Breast epithelium (tissue), 4 donors: ENCODE measurements around the gene SUPT20H. TPM values are rescaled to one million over a fixed set of nuclear protein-coding genes. Genes with fewer than 3 reads are reported as not detected.

Source experiments
- DNase-seq, 2 donors: peaks; one replicate each; pipeline ENCODE4 v3.0.0-alpha.2; 2019; ENCODE audit warnings: low spot score in 2 of 2
- H3K27ac ChIP-seq, 2 donors: fragments of 200-600 bp; sonication (generic) in 1 of 2; one replicate each; pipeline ENCODE4 v1.5.1; 2016 to 2019; ENCODE audit warnings: mild to moderate bottlenecking in 1 of 2
- H3K27me3 ChIP-seq, 2 donors: fragments of 200-600 bp; sonication (generic) in 1 of 2; one replicate each; pipeline versions ENCODE4 v1.5.1 to v1.6.0; 2017 to 2019; ENCODE audit warnings: control low read depth in 1 of 2, mild to moderate bottlenecking in 1 of 2
- H3K36me3 ChIP-seq: fragments of 200-600 bp; one replicate; pipeline ENCODE4 v1.5.1; 2019
- H3K4me1 ChIP-seq, 2 donors: fragments of 200-600 bp; sonication (generic); one replicate each; pipeline ENCODE4 v1.5.1; 2016 to 2019; ENCODE audit warnings: control low read depth in 1 of 2
- H3K4me3 ChIP-seq, 3 donors: fragments of 200-600 bp; sonication (generic); 1 replicate in 2 of 3; 2 replicates in 1 of 3; pipeline ENCODE4 v1.5.1; 2016 to 2019; ENCODE audit warnings: mild to moderate bottlenecking in 3 of 3, moderate library complexity in 2 of 3
- H3K9me3 ChIP-seq, 2 donors: fragments of 200-600 bp; sonication (generic) in 1 of 2; one replicate each; pipeline ENCODE4 v1.5.1; 2016 to 2019; ENCODE audit warnings: control low read depth in 1 of 2
- POLR2A ChIP-seq: fragments of 450-650 bp; IDR thresholded peaks from one replicate; pipeline ENCODE4 v1.6.1; 2016; ENCODE audit warnings: antibody characterized with exemption, mild to moderate bottlenecking, moderate library complexity
- POLR2AphosphoS5 ChIP-seq, 3 donors: sonication (generic); formaldehyde crosslinking; IDR thresholded peaks; one replicate each; pipeline ENCODE4 v1.6.1; 2017; ENCODE audit warnings: antibody characterized with exemption in 3 of 3
- intact Hi-C: fragments of 100-400 bp; cut with DNase I; formaldehyde crosslinking; loops from one replicate; pipeline ENCODE4 v1.15.1; 2023; ENCODE audit warnings: low total_unique reads
- total RNA-seq, 3 donors: library from RNA; depleted of rRNA; stranded (reverse); fragments of >200 nt; gene quantifications; one replicate each; pipeline ENCODE4 v1.1.0, GENCODE V29; 2016
- TF ChIP-seq, protein P1 (sequence below), 3 donors: fragments of 450-650 bp; IDR thresholded peaks; one replicate each; pipeline ENCODE4 v1.5.1; 2016 to 2017; ENCODE audit warnings: antibody characterized with exemption in 3 of 3, mild to moderate bottlenecking in 3 of 3, moderate library complexity in 3 of 3

SUPT20H gene
- total RNA-seq, 3 donors from 2014 or later: 33.4 to 94.8 (median 55.7) TPM

DNA sequence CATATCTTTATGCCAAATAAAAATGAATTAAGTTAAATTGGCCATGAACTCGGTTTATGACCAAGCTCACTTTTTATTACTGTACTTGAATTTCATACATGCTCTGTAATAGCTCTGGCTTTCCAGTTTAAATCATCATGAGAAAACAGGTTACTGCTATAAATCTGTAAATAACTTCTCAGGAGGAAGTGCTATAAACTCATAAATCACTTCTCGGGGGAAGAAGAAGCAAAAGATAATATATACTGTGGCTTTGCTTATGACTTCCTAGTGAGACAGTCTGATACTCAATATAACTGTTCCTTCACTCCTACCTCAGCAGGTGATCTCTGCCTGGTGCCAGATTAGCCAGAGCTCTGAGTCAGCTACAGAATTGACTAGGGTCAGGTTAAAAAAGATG, 12.5 kb downstream of the SUPT20H start:
- TF ChIP-seq, protein P1, sequence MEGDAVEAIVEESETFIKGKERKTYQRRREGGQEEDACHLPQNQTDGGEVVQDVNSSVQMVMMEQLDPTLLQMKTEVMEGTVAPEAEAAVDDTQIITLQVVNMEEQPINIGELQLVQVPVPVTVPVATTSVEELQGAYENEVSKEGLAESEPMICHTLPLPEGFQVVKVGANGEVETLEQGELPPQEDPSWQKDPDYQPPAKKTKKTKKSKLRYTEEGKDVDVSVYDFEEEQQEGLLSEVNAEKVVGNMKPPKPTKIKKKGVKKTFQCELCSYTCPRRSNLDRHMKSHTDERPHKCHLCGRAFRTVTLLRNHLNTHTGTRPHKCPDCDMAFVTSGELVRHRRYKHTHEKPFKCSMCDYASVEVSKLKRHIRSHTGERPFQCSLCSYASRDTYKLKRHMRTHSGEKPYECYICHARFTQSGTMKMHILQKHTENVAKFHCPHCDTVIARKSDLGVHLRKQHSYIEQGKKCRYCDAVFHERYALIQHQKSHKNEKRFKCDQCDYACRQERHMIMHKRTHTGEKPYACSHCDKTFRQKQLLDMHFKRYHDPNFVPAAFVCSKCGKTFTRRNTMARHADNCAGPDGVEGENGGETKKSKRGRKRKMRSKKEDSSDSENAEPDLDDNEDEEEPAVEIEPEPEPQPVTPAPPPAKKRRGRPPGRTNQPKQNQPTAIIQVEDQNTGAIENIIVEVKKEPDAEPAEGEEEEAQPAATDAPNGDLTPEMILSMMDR (IDR thresholded peaks at IDR 0.05): no peak
- TF ChIP-seq POLR2AphosphoS5 (IDR thresholded peaks at IDR 0.05) (no peak), POLR2A (no peak)

DNA sequence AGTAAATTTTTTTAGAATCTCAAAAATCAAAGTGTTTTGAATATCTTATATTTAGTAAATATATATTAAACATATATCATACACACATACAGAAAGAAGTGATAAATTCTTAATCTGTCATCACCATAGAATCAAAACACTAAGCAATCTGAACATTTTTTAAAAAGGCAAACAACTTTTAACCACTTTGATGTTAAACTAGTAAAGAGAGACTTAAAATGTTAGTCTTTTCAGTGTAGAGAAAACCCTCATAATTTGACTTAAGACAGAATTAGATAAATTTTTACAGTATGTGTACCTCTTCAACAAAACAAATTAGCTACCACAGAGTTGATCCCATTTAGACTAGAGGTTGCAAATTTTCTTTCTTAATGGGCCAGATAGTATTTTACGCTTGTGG, 13.4 kb downstream of the SUPT20H start:
- Histone ChIP-seq H3K27ac (no peak overlapping the region), H3K9me3 (no peaks in the 10 kb centered on the region), H3K27me3 (no peaks in the 10 kb centered on the region), H3K36me3 (no peaks in the 10 kb centered on the region), H3K4me3 (no peak overlapping the region), H3K4me1 (no peaks in the 10 kb centered on the region)
- TF ChIP-seq, protein P1 (IDR thresholded peaks at IDR 0.05): no peak
- intact Hi-C loops: no loop called here
- DNase-seq: no peak

More for the DNA sequence above, 12.5 kb downstream of the SUPT20H start:
- no peak overlapping the region for H3K4me3 ChIP-seq
- no peaks in the 10 kb centered on the region for H3K27me3 ChIP-seq
- no peak for DNase-seq
- intact Hi-C loops: no loop called here
- H3K27ac ChIP-seq: no peak overlapping the region
- H3K4me1 ChIP-seq: no peaks in the 10 kb centered on the region
- H3K36me3 ChIP-seq: no peaks in the 10 kb centered on the region
- no peaks in the 10 kb centered on the region for H3K9me3 ChIP-seq

DNA sequence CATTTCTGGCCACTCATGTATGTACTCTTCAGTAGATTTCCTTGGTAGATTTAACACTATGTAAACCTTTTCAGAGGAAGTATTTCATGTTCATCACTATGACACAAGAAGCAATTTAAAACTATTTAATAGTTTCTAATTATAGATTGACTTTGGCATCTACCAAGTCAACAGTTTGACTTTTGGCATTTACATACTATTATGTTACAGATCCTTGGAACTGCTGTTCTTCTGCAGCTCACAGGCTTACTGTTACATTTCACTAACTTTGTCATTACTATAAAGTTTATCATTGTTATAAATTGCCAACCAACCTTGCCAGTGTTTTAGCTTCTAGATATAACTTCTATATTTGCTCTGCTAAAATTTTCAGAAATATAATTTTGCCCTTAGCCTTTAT, 18.7 kb downstream of the SUPT20H start:
- Histone ChIP-seq H3K27ac (no peak overlapping the region), H3K4me1 (no peaks in the 10 kb centered on the region), H3K36me3 (no peaks in the 10 kb centered on the region), H3K27me3 (no peaks in the 10 kb centered on the region), H3K4me3 (no peak overlapping the region), H3K9me3 (no peaks in the 10 kb centered on the region)
- DNase-seq: no peak
- TF ChIP-seq, protein P1 (IDR thresholded peaks at IDR 0.05): no peak
- TF ChIP-seq POLR2A (no peak), POLR2AphosphoS5 (IDR thresholded peaks at IDR 0.05) (no peak)
- intact Hi-C loops: no loop called here

DNA sequence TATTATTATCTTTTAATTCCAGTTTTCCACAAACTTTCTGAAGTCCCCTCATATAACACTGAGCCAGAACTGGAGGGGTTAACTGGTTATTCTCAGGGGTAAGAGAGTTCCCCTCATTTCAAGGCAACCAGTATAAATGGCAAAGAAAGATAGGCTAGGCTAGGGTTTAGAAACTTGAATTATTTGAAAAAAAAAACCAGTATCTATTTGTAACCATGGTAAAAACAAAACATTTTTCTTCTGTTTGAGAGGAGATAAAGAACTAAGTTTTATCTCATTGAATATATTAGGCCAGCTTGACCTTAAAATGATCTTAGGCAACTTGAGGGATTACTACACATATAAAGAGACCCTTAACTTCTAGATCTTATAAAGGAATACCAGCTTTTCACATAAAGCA, 19.6 kb downstream of the SUPT20H start:
- Histone ChIP-seq H3K27me3 (no peaks in the 10 kb centered on the region), H3K36me3 (no peaks in the 10 kb centered on the region), H3K9me3 (no peaks in the 10 kb centered on the region), H3K4me3 (no peak overlapping the region), H3K4me1 (no peaks in the 10 kb centered on the region), H3K27ac (no peak overlapping the region)
- intact Hi-C loops: no loop called here
- TF ChIP-seq, protein P1 (IDR thresholded peaks at IDR 0.05): no peak
- TF ChIP-seq POLR2AphosphoS5 (IDR thresholded peaks at IDR 0.05) (no peak), POLR2A (no peak)
- DNase-seq: no peak

DNA sequence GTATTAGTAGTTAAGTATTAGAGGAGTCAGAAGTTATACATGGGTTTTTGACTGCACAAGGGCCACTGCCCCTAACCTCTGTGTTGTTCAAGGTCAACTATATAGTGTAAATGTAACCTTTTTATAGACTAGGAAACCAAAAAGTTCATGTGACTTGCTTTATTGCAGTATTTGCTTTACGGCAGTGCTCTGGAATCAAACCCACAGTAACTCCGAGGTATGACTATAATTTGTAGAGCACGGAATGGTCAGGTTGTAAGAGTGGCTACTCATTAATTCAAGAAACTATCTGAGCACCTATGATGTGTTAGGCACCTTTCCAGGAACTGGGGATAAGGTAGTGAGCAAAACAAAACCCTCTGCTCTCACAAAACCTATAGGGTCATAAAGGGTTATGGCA, 22.2 kb downstream of the SUPT20H start:
- Histone ChIP-seq H3K27ac (no peak overlapping the region), H3K36me3 (peaks cover 3% of the 10 kb centered on the region), H3K27me3 (no peaks in the 10 kb centered on the region), H3K9me3 (no peaks in the 10 kb centered on the region), H3K4me1 (no peaks in the 10 kb centered on the region), H3K4me3 (no peak overlapping the region)
- TF ChIP-seq POLR2A (no peak), POLR2AphosphoS5 (IDR thresholded peaks at IDR 0.05) (no peak)
- TF ChIP-seq, protein P1 (IDR thresholded peaks at IDR 0.05): no peak
- intact Hi-C loops: no loop called here
- DNase-seq: no peak
